ENCODE measurements around the gene LRRC34. TPM values are rescaled to one million over a fixed set of nuclear protein-coding genes. Genes with fewer than 3 reads are reported as not detected.

The LRRC34 gene
- total RNA-seq = 1 to 10 TPM; 3.4 to 4.7 TPM

GRCh38 chr3:169812332-169813235, at the start of gene LRRC34, which contains the start of gene LRRIQ4:
TSS of gene LRRC34 (minus strand) at chr3:169812904. CDS start at chr3:169812548, 356 bp downstream.
TSS of gene LRRIQ4 (plus strand) at chr3:169812870. CDS start at chr3:169821922, 9,052 bp downstream.
- H3K4me1 Mint-ChIP-seq = peaks cover 49% of the 10 kb centered on the region
- POLR2A ChIA-PET = no interaction called here
- CTCF ChIA-PET = interaction anchor here (0.7 to 3.0 kb wide), 2 partner anchors 14 to 28 kb away, joined by 4 to 9 read pairs; no protein-coding TSS in a partner anchor

GRCh38 chr3:169861871-169862270, 49.2 kb upstream of the LRRC34 start:
- CTCF ChIA-PET = interaction anchor here (0.6 to 1.6 kb wide), 7 partner anchors 9 to 1942 kb away, joined by 3 to 5 read pairs (median 3); no protein-coding TSS in a partner anchor
- peaks cover 12% of the 10 kb centered on the region for H3K27me3 Mint-ChIP-seq
- peaks cover 24% of the 10 kb centered on the region for H3K4me1 Mint-ChIP-seq
- POLR2A ChIA-PET = no interaction called here
- no peak overlapping the region for H3K27ac Mint-ChIP-seq
- no peak overlapping the region for H3K4me3 Mint-ChIP-seq
- H3K36me3 Mint-ChIP-seq (ENCODE audit: low read depth) = no peaks in the 10 kb centered on the region
- H3K9me3 Mint-ChIP-seq = no peaks in the 10 kb centered on the region
- DNase-seq = no peak

More at GRCh38 chr3:169812332-169813235, at the start of gene LRRC34, which contains the start of gene LRRIQ4:
- peaks cover 9% of the 10 kb centered on the region for H3K9me3 Mint-ChIP-seq
- peaks cover 9% of the 10 kb centered on the region for H3K27me3 Mint-ChIP-seq
- peak; percentile 80 for DNase-seq
- peaks cover 11% of the 10 kb centered on the region for H3K36me3 Mint-ChIP-seq (ENCODE audit: low read depth)
- peak within 1 kb of the TSS; percentile 86 for H3K27ac Mint-ChIP-seq
- peak within 1 kb of the TSS; percentile 74 for H3K4me3 Mint-ChIP-seq

DNA sequence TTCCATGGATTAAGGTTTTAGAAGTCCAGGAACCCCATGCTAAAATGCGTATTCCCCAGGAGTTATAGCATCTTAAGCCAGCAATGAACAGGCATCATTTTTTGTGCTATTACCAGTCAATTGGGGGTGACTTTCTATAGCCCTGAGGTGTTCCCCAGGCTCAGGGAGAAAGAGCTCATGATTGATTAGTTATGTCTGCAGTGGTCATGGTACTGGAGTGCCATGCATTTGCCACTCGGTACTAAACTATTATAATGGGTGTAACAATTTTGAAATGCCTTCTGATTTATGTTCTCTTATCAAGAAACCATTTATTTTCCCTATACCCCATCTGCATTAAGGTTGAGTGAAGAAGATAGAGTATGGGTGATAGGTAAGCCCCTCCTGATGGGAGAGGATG, 45.1 kb upstream of the LRRC34 start:
- POLR2A ChIA-PET = no interaction called here
- no peak for DNase-seq

GRCh38 chr3:169855514-169855913, 42.8 kb upstream of the LRRC34 start:
- POLR2A ChIA-PET = no interaction called here
- H3K9me3 Mint-ChIP-seq = no peaks in the 10 kb centered on the region
- no peak overlapping the region for H3K4me3 Mint-ChIP-seq
- no peaks in the 10 kb centered on the region for H3K4me1 Mint-ChIP-seq
- no peak for DNase-seq
- no peaks in the 10 kb centered on the region for H3K36me3 Mint-ChIP-seq (ENCODE audit: low read depth)
- peaks cover 13% of the 10 kb centered on the region for H3K27me3 Mint-ChIP-seq
- CTCF ChIA-PET = interaction anchor here (0.6 kb wide), 1 partner anchor 323 kb away, joined by 3 read pairs; no protein-coding TSS in a partner anchor
- H3K27ac Mint-ChIP-seq = no peak overlapping the region

More for the DNA sequence above, 45.1 kb upstream of the LRRC34 start:
- Mint-ChIP-seq H3K27me3 (peaks cover 16% of the 10 kb centered on the region), H3K9me3 (no peaks in the 10 kb centered on the region), H3K4me3 (no peak overlapping the region), H3K36me3 (ENCODE audit: low read depth) (no peaks in the 10 kb centered on the region), H3K27ac (no peak overlapping the region), H3K4me1 (no peaks in the 10 kb centered on the region)
- CTCF ChIA-PET = interaction anchor here (0.6 to 1.7 kb wide), 3 partner anchors 17 to 1620 kb away, joined by 3 to 5 read pairs (median 4); no protein-coding TSS in a partner anchor

DNA sequence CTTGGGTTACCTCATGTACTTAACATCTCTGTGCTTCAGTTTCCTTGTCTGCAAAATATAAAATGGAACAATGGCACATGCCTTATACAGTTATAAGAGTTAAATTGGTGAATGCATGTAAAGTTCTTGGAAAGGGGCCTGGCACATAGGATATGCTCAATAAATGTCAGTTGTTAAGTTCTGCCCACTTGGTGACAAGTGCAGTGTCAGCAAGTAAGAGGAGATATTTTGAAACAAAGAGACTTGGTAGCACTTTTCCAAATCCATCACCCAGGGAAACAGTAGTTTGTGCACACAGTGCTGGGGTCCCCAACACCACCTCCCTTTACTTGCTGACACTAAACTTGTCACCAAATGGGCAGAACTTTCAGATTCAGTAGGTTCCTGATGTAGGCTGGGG, 37.9 kb upstream of the LRRC34 start:
- peaks cover 9% of the 10 kb centered on the region for H3K27me3 Mint-ChIP-seq
- no peaks in the 10 kb centered on the region for H3K36me3 Mint-ChIP-seq (ENCODE audit: low read depth)
- no peak overlapping the region for H3K4me3 Mint-ChIP-seq
- H3K27ac Mint-ChIP-seq = no peak overlapping the region
- CTCF ChIA-PET = no interaction called here
- POLR2A ChIA-PET = no interaction called here
- no peaks in the 10 kb centered on the region for H3K9me3 Mint-ChIP-seq
- DNase-seq = no peak
- no peaks in the 10 kb centered on the region for H3K4me1 Mint-ChIP-seq

- ChIA-PET CTCF (no interaction called here), POLR2A (no interaction called here)
- H3K9me3 Mint-ChIP-seq = no peaks in the 10 kb centered on the region
- H3K27me3 Mint-ChIP-seq = peaks cover 7% of the 10 kb centered on the region
- H3K36me3 Mint-ChIP-seq (ENCODE audit: low read depth) = no peaks in the 10 kb centered on the region
- H3K4me1 Mint-ChIP-seq = no peaks in the 10 kb centered on the region
- H3K27ac Mint-ChIP-seq = no peak overlapping the region
- no peak overlapping the region for H3K4me3 Mint-ChIP-seq
- no peak for DNase-seq
Observed at GRCh38 chr3:169848741-169849140, 36.0 kb upstream of the LRRC34 start.

DNA sequence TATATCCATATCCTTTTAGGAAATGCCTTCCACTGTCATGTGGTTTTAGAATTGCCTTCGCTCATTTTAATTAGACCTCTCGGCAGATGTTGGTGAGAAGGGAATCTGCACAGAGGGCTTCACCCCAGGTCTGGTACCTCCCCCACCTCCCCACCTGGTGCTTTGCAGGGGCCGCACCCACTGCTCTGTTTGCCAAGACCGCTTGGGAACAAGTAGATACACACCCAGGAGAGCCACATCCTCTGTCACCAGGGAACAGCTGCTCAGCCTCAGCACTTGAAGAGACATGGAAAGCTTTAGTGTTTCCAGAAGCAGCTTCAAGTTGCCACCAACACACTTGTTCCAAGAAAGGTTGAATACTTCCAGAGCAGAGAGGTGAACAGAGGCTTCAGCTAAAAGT, 35.2 kb upstream of the LRRC34 start:
- ChIA-PET POLR2A (no interaction called here), CTCF (interaction anchor here (0.5 to 1.0 kb wide), 2 partner anchors 15 to 63 kb away, joined by 3 to 4 read pairs; no protein-coding TSS in a partner anchor)
- H3K4me1 Mint-ChIP-seq = no peaks in the 10 kb centered on the region
- H3K27ac Mint-ChIP-seq = no peak overlapping the region
- no peaks in the 10 kb centered on the region for H3K9me3 Mint-ChIP-seq
- no peak for DNase-seq
- H3K36me3 Mint-ChIP-seq (ENCODE audit: low read depth) = no peaks in the 10 kb centered on the region
- H3K4me3 Mint-ChIP-seq = no peak overlapping the region
- H3K27me3 Mint-ChIP-seq = peaks cover 5% of the 10 kb centered on the region

DNA sequence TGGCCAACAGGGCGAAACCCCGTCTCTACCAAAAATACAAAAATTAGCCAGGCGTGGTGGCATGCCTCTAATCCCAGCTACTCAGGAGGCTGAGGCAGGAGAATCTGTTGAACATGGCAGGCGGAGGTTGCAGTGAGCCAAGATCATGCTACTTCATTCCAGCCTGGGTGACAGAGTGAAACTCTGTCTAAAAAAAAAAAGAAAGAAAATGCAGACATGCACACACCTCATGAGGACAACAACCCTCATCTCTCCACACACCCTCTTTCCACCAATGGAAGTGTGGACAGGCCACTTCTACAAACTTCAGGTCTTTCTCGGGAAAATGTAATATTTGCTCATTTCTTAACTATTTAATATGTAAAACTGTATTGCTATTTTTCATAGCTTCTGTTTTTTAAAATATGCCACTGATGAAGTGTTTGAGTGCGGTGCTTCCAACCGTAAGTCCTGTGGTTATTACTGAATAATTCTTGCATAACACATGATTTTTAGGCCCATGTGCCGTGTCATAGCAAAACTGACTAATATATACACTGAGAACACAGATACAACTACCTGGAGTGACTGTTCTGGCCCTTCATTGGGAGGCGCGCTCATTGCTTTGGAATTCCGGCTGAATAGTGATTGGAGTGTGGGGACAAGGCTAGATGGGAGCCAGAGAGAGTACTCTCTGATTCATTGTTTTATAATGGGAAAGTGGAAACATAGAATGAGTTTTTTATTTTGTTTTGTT, 33.9 kb upstream of the LRRC34 start:
- POLR2A ChIA-PET = interaction anchor here (0.6 kb wide), 1 partner anchor 431 kb away, joined by 3 read pairs; no protein-coding TSS in a partner anchor
- Mint-ChIP-seq H3K36me3 (ENCODE audit: low read depth) (no peaks in the 10 kb centered on the region), H3K4me1 (no peaks in the 10 kb centered on the region), H3K27ac (no peak overlapping the region), H3K27me3 (peaks cover 5% of the 10 kb centered on the region), H3K4me3 (no peak overlapping the region), H3K9me3 (no peaks in the 10 kb centered on the region)
- no peak for DNase-seq
- CTCF ChIA-PET = no interaction called here

DNA sequence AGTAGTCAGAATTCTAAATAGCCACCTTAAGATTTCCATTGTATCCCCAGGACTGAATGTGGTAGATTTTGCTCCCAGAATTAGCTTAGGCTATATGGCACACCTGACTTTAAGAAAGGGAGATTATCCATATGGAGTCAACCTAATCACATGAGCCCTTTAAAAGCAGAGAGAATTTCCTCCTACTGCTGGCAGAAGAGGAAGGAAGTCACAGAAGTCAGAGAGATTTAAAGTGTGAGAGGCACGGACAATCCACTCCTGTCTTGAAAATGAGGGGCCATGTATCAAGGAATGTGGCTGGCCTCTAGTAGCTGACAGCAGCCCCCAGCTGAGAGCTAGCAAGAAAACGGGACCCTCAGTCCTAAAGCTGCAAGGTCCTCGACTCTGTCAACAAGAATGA, 30.3 kb upstream of the LRRC34 start:
- Mint-ChIP-seq H3K9me3 (no peaks in the 10 kb centered on the region), H3K27me3 (peaks cover 8% of the 10 kb centered on the region), H3K4me1 (no peaks in the 10 kb centered on the region), H3K27ac (no peak overlapping the region), H3K4me3 (no peak overlapping the region), H3K36me3 (ENCODE audit: low read depth) (no peaks in the 10 kb centered on the region)
- DNase-seq = no peak
- ChIA-PET CTCF (no interaction called here), POLR2A (no interaction called here)

DNA sequence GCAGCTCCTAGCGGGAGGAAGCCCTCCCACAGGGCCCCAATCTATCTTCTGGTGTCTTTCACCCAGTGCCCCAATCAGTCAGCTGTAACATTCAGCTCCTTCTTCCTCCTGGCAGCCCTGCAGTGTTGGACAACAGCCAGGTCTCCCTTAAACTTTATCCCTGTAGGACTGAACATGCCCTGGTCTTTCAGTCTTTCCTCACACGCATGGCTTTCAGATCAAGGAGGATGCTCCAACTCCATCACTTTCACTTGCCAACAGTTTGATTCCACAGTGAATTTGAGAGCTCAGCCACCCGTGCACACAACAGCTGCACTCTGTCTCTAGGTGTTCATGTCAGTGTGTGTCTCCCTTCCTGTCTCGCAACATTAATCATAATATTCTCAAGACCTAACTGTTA, 28.5 kb upstream of the LRRC34 start:
- H3K27me3 Mint-ChIP-seq = peaks cover 8% of the 10 kb centered on the region
- no peaks in the 10 kb centered on the region for H3K36me3 Mint-ChIP-seq (ENCODE audit: low read depth)
- no peaks in the 10 kb centered on the region for H3K4me1 Mint-ChIP-seq
- DNase-seq = no peak
- CTCF ChIA-PET = interaction anchor here (1.2 to 1.4 kb wide), 2 partner anchors 16 to 23 kb away, joined by 3 to 5 read pairs; no protein-coding TSS in a partner anchor
- POLR2A ChIA-PET = no interaction called here
- no peaks in the 10 kb centered on the region for H3K9me3 Mint-ChIP-seq
- H3K27ac Mint-ChIP-seq = no peak overlapping the region
- H3K4me3 Mint-ChIP-seq = no peak overlapping the region

DNA sequence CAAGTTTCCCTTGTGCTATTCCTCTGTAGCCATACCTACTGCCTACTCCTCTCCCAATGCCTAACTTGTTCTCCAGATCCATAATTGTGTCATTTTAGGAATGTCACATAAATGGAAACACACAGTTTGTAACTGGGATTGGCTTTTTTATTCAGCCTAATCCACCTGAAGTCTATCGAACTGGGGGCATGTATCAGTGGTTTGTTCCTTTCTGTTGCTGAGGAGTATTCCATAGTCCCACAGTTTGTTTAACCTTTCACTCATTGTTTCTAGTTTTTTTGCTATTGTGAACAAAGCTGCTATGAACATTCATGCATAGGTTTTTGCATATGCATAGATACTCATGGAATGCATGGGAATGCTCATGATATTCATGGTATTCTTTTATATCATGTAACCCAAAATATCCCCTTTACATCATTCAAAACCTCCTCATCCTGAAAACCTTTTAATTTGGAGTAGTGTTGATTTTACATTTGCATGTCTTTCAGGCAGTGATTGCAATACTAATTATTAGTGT, 25.9 kb upstream of the LRRC34 start:
- peaks cover 8% of the 10 kb centered on the region for H3K27me3 Mint-ChIP-seq
- DNase-seq = no peak
- H3K27ac Mint-ChIP-seq = no peak overlapping the region
- no peaks in the 10 kb centered on the region for H3K9me3 Mint-ChIP-seq
- H3K4me1 Mint-ChIP-seq = no peaks in the 10 kb centered on the region
- no peaks in the 10 kb centered on the region for H3K36me3 Mint-ChIP-seq (ENCODE audit: low read depth)
- H3K4me3 Mint-ChIP-seq = no peak overlapping the region
- ChIA-PET POLR2A (no interaction called here), CTCF (no interaction called here)

DNA sequence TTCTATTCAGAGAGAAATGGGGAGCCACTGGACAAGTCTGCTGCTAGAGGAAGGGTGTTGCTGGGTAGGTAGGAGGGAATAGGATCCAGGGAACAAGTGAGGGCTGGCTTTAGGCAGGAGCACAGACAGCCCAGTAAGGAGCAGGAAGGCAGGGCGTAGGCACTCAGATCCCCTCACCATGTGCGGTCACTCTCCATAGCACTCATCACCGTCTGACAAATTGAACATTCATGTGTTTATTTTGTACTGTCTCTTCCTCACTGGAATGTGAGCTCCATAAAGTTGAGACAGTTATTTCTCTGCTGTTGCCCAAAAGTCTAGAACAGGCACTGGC, 24.2 kb upstream of the LRRC34 start:
- peaks cover 8% of the 10 kb centered on the region for H3K27me3 Mint-ChIP-seq
- ChIA-PET CTCF (no interaction called here), POLR2A (no interaction called here)
- no peaks in the 10 kb centered on the region for H3K9me3 Mint-ChIP-seq
- no peaks in the 10 kb centered on the region for H3K36me3 Mint-ChIP-seq (ENCODE audit: low read depth)
- no peaks in the 10 kb centered on the region for H3K4me1 Mint-ChIP-seq
- no peak overlapping the region for H3K4me3 Mint-ChIP-seq
- no peak overlapping the region for H3K27ac Mint-ChIP-seq
- DNase-seq = no peak
